Thoracic aorta (tissue), 2 donors: ENCODE data around the gene ATOSB. TPM values are rescaled to one million over a fixed set of nuclear protein-coding genes. Genes with fewer than 3 reads are reported as not detected.

Source experiments
- ATAC-seq: fragments of 150-250 bp; one replicate; pipeline ENCODE4 v1.8.0; 2017; ENCODE audit warnings: low read depth; ENCODE audit not compliant: insufficient number of reproducible peaks, low FRiP score
- DNase-seq: peaks from one replicate; pipeline ENCODE4 v3.0.0-alpha.2; 2020; ENCODE audit warnings: low spot score
- H3K27ac ChIP-seq, 2 donors: fragments of 200-600 bp; sonication (generic); 1 replicate in 1 of 2; 2 replicates in 1 of 2; pipeline ENCODE4 v1.5.1; 2016; ENCODE audit warnings: mild to moderate bottlenecking in 2 of 2, moderate library complexity in 2 of 2
- H3K27me3 ChIP-seq: fragments of 200-600 bp; sonication (generic); replicated peaks from 2 replicates; pipeline ENCODE4 v1.6.0; 2016; ENCODE audit warnings: mild to moderate bottlenecking; ENCODE audit not compliant: insufficient read depth
- H3K36me3 ChIP-seq: fragments of 200-600 bp; sonication (generic); one replicate; pipeline ENCODE4 v1.5.1; 2016
- H3K4me1 ChIP-seq, 2 donors: fragments of 200-600 bp; sonication (generic); 1 replicate in 1 of 2; 2 replicates in 1 of 2; pipeline versions ENCODE4 v1.5.1 to v1.6.0; 2016; ENCODE audit warnings: low read depth in 2 of 2, mild to moderate bottlenecking in 1 of 2; ENCODE audit not compliant: control insufficient read depth in 1 of 2
- H3K4me3 ChIP-seq: fragments of 200-600 bp; sonication (generic); 2 replicates; pipeline ENCODE4 v1.5.1; 2016; ENCODE audit warnings: mild to moderate bottlenecking
- H3K9me3 ChIP-seq: fragments of 200-600 bp; sonication (generic); 2 replicates; pipeline ENCODE4 v1.5.1; 2016
- CTCF ChIP-seq: fragments of 200-600 bp; sonication (generic); IDR thresholded peaks from one replicate; pipeline ENCODE4 v1.5.1; 2019; ENCODE audit warnings: antibody characterized with exemption
- total RNA-seq, 2 donors: library from RNA; depleted of rRNA; stranded (reverse); fragments of >200 nt; gene quantifications; one replicate each; pipeline versions ENCODE4 v1.1.0 to v1.2.3, GENCODE V29; 2016

ATOSB gene
- total RNA-seq, 2 donors from 2014 or later: 30.2 to 33.6 TPM

GRCh38 chr9:35096035-35096849 lies 19.4 kb downstream of the ATOSB start, which contains the start of gene PIGO:
Gene PIGO, minus strand, starts transcription at chr9:35096591. Its CDS starts 1,026 bp downstream, at chr9:35095565.
- Histone ChIP-seq H3K27me3 (no peaks in the 10 kb centered on the region), H3K4me3 (peak within 1 kb of the TSS; percentile 82), H3K4me1 (peaks cover 4 to 13% of the 10 kb centered on the region in 2 donors), H3K9me3 (no peaks in the 10 kb centered on the region), H3K36me3 (peaks cover 22% of the 10 kb centered on the region), H3K27ac (peak within 1 kb of the TSS; percentile 94 to 95)
- peak; percentile 58 for DNase-seq
- peak; percentile 75 for TF ChIP-seq CTCF
- ATAC-seq: peak; percentile 86

- no peaks in the 10 kb centered on the region for H3K9me3 ChIP-seq
- no peak for ATAC-seq
- DNase-seq: no peak
- H3K4me1 ChIP-seq: peaks cover 4 to 13% of the 10 kb centered on the region in 2 donors
- H3K36me3 ChIP-seq: peaks cover 41% of the 10 kb centered on the region
- no peaks in the 10 kb centered on the region for H3K27me3 ChIP-seq
- no peak overlapping the region for H3K4me3 ChIP-seq
- TF ChIP-seq CTCF: no peak
- no peak overlapping the region for H3K27ac ChIP-seq
These were observed 24.1 kb downstream of the ATOSB start for GRCh38 chr9:35091536-35091935.

GRCh38 chr9:35089434-35089833 lies 26.2 kb downstream of the ATOSB start:
- no peaks in the 10 kb centered on the region for H3K27me3 ChIP-seq

GRCh38 chr9:35085078-35085477 lies 30.6 kb downstream of the ATOSB start:
- DNase-seq (no peak), ATAC-seq (no peak)
- H3K9me3 ChIP-seq: no peaks in the 10 kb centered on the region
- no peaks in the 10 kb centered on the region for H3K4me1 ChIP-seq
- H3K27me3 ChIP-seq: no peaks in the 10 kb centered on the region
- H3K4me3 ChIP-seq: no peak overlapping the region
- no peak overlapping the region for H3K27ac ChIP-seq
- no peak for TF ChIP-seq CTCF
- H3K36me3 ChIP-seq: peaks cover 18% of the 10 kb centered on the region

More at GRCh38 chr9:35089434-35089833, 26.2 kb downstream of the ATOSB start:
- TF ChIP-seq CTCF: no peak
- Histone ChIP-seq H3K9me3 (no peaks in the 10 kb centered on the region), H3K27ac (no peak overlapping the region), H3K36me3 (peaks cover 41% of the 10 kb centered on the region), H3K4me3 (no peak overlapping the region), H3K4me1 (no peaks in the 10 kb centered on the region)
- no peak for DNase-seq
- ATAC-seq: no peak

GRCh38 chr9:35079426-35080341 lies 36.0 kb downstream of the ATOSB start, which contains the start of gene FANCG:
Gene FANCG, minus strand, starts transcription at chr9:35079942. Its CDS starts 418 bp downstream, at chr9:35079524.
- H3K27ac ChIP-seq: peak within 1 kb of the TSS; percentile 51 to 59
- DNase-seq (peak; percentile 69), ATAC-seq (peak; percentile 92)
- H3K9me3 ChIP-seq: no peaks in the 10 kb centered on the region
- no peaks in the 10 kb centered on the region for H3K27me3 ChIP-seq
- peak within 1 kb of the TSS; percentile 89 for H3K4me3 ChIP-seq
- no peak for TF ChIP-seq CTCF
- peaks cover 3 to 16% of the 10 kb centered on the region in 2 donors for H3K4me1 ChIP-seq
- no peaks in the 10 kb centered on the region for H3K36me3 ChIP-seq
